Activated naive CD8-positive, alpha-beta T cell treated with anti-CD3 and anti-CD28 coated beads for 36 hours (primary cell): ENCODE results near the gene LRRC23. TPM values are rescaled to one million over a fixed set of nuclear protein-coding genes. Genes with fewer than 3 reads are reported as not detected.

Experiments
- DNase-seq: peaks from one replicate; pipeline ENCODE4 v3.0.0; 2021
- H3K27ac Mint-ChIP-seq: one replicate; pipeline ENCODE4 v1.8.0; 2022; ENCODE audit warnings: mild to moderate bottlenecking, moderate library complexity, mixed read lengths
- H3K27me3 Mint-ChIP-seq: one replicate; pipeline ENCODE4 v1.8.0; 2022; ENCODE audit warnings: mild to moderate bottlenecking, mixed read lengths
- H3K36me3 Mint-ChIP-seq: one replicate; pipeline ENCODE4 v1.8.0; 2021; ENCODE audit warnings: mild to moderate bottlenecking, mixed read lengths
- H3K4me1 Mint-ChIP-seq: one replicate; pipeline ENCODE4 v1.8.0; 2021; ENCODE audit warnings: mixed read lengths
- H3K4me3 Mint-ChIP-seq: one replicate; pipeline ENCODE4 v1.8.0; 2022; ENCODE audit warnings: mild to moderate bottlenecking, moderate library complexity, mixed read lengths
- H3K9me3 Mint-ChIP-seq: one replicate; pipeline ENCODE4 v1.8.0; 2022; ENCODE audit warnings: mixed read lengths
- total RNA-seq, 2 experiments: library from RNA; stranded (reverse); gene quantifications; one replicate each; pipeline ENCODE4 v1.2.3, GENCODE V29; 2021

The LRRC23 gene
- total RNA-seq, 2 experiments from 2014 or later: 3.0 to 4.1 TPM

GRCh38 chr12:6938353-6939190 lies 34.0 kb downstream of the LRRC23 start:
- peak overlapping the region; percentile 99 for H3K27ac Mint-ChIP-seq
- no peaks in the 10 kb centered on the region for H3K9me3 Mint-ChIP-seq
- peaks cover 38% of the 10 kb centered on the region for H3K36me3 Mint-ChIP-seq
- no peak for DNase-seq
- H3K27me3 Mint-ChIP-seq: no peaks in the 10 kb centered on the region
- peak overlapping the region; percentile 96 for H3K4me3 Mint-ChIP-seq
- peaks cover 51% of the 10 kb centered on the region for H3K4me1 Mint-ChIP-seq

- Mint-ChIP-seq H3K4me1 (peaks cover 48% of the 10 kb centered on the region), H3K9me3 (no peaks in the 10 kb centered on the region), H3K4me3 (peak overlapping the region; percentile 60)
Observed at GRCh38 chr12:6939191-6939540, 34.5 kb downstream of the LRRC23 start.

GRCh38 chr12:6941267-6941666 lies 36.6 kb downstream of the LRRC23 start:
- Mint-ChIP-seq H3K36me3 (peaks cover 30% of the 10 kb centered on the region), H3K9me3 (no peaks in the 10 kb centered on the region)

More at GRCh38 chr12:6939191-6939540, 34.5 kb downstream of the LRRC23 start:
- Mint-ChIP-seq H3K36me3 (peaks cover 35% of the 10 kb centered on the region), H3K27me3 (peaks cover 4% of the 10 kb centered on the region), H3K27ac (peak overlapping the region; percentile 99)
- no peak for DNase-seq

GRCh38 chr12:6941782-6942181 lies 37.2 kb downstream of the LRRC23 start:
- Mint-ChIP-seq H3K27me3 (peaks cover 4% of the 10 kb centered on the region), H3K27ac (no peak overlapping the region), H3K4me1 (peaks cover 39% of the 10 kb centered on the region), H3K36me3 (peaks cover 25% of the 10 kb centered on the region), H3K9me3 (no peaks in the 10 kb centered on the region), H3K4me3 (no peak overlapping the region)
- DNase-seq: no peak

More at GRCh38 chr12:6941267-6941666, 36.6 kb downstream of the LRRC23 start:
- Mint-ChIP-seq H3K27me3 (peaks cover 4% of the 10 kb centered on the region), H3K4me1 (peaks cover 43% of the 10 kb centered on the region), H3K4me3 (no peak overlapping the region), H3K27ac (no peak overlapping the region)
- DNase-seq: no peak

- H3K27ac Mint-ChIP-seq: peak overlapping the region; percentile 93
- peaks cover 4% of the 10 kb centered on the region for H3K27me3 Mint-ChIP-seq
- H3K4me1 Mint-ChIP-seq: peaks cover 41% of the 10 kb centered on the region
- no peak overlapping the region for H3K4me3 Mint-ChIP-seq
- peaks cover 22% of the 10 kb centered on the region for H3K36me3 Mint-ChIP-seq
- DNase-seq: no peak
- no peaks in the 10 kb centered on the region for H3K9me3 Mint-ChIP-seq
Observed at GRCh38 chr12:6942331-6942665, 37.7 kb downstream of the LRRC23 start.

- DNase-seq: peak; percentile 75
- peaks cover 50% of the 10 kb centered on the region for H3K4me1 Mint-ChIP-seq
Observed at GRCh38 chr12:6943389-6943721, 38.7 kb downstream of the LRRC23 start.

GRCh38 chr12:6943722-6944380 lies 39.2 kb downstream of the LRRC23 start, which contains the start of the genes C12orf57 and RNU7-1:
TSS of gene C12orf57 (plus strand) at chr12:6944022. CDS start at chr12:6944122, 100 bp downstream.
TSS of gene RNU7-1 (plus strand) at chr12:6943816.
- DNase-seq: peak; percentile 89
- Mint-ChIP-seq H3K4me3 (peak within 1 kb of the TSS; percentile 84), H3K27me3 (peaks cover 4% of the 10 kb centered on the region), H3K27ac (peak within 1 kb of the TSS; percentile 93), H3K36me3 (peaks cover 20% of the 10 kb centered on the region), H3K4me1 (peaks cover 53% of the 10 kb centered on the region), H3K9me3 (no peaks in the 10 kb centered on the region)

More at GRCh38 chr12:6943389-6943721, 38.7 kb downstream of the LRRC23 start:
- Mint-ChIP-seq H3K9me3 (no peaks in the 10 kb centered on the region), H3K27ac (peak overlapping the region; percentile 93), H3K36me3 (peaks cover 20% of the 10 kb centered on the region), H3K4me3 (peak overlapping the region; percentile 84), H3K27me3 (peaks cover 4% of the 10 kb centered on the region)

GRCh38 chr12:6944381-6945186 lies 40.0 kb downstream of the LRRC23 start:
- Mint-ChIP-seq H3K4me1 (peaks cover 54% of the 10 kb centered on the region), H3K27me3 (peaks cover 4% of the 10 kb centered on the region), H3K4me3 (peak overlapping the region; percentile 84), H3K36me3 (peaks cover 15% of the 10 kb centered on the region), H3K9me3 (no peaks in the 10 kb centered on the region), H3K27ac (peak overlapping the region; percentile 93)
- peak; percentile 90 for DNase-seq

GRCh38 chr12:6945613-6946012 lies 41.0 kb downstream of the LRRC23 start:
- Mint-ChIP-seq H3K36me3 (peaks cover 14% of the 10 kb centered on the region), H3K27me3 (peaks cover 4% of the 10 kb centered on the region), H3K27ac (peak overlapping the region; percentile 93), H3K4me1 (peaks cover 63% of the 10 kb centered on the region), H3K9me3 (no peaks in the 10 kb centered on the region), H3K4me3 (peak overlapping the region; percentile 84)
- DNase-seq: no peak

GRCh38 chr12:6946033-6946919 lies 41.7 kb downstream of the LRRC23 start:
- DNase-seq: peak; percentile 80
- H3K4me3 Mint-ChIP-seq: peak overlapping the region; percentile 84
- peaks cover 4% of the 10 kb centered on the region for H3K27me3 Mint-ChIP-seq
- peaks cover 65% of the 10 kb centered on the region for H3K4me1 Mint-ChIP-seq
- H3K27ac Mint-ChIP-seq: peak overlapping the region; percentile 93
- peaks cover 14% of the 10 kb centered on the region for H3K36me3 Mint-ChIP-seq
- no peaks in the 10 kb centered on the region for H3K9me3 Mint-ChIP-seq

- H3K9me3 Mint-ChIP-seq: no peaks in the 10 kb centered on the region
- no peak for DNase-seq
- peak overlapping the region; percentile 84 for H3K4me3 Mint-ChIP-seq
- peaks cover 65% of the 10 kb centered on the region for H3K4me1 Mint-ChIP-seq
- peaks cover 4% of the 10 kb centered on the region for H3K27me3 Mint-ChIP-seq
- H3K36me3 Mint-ChIP-seq: peaks cover 18% of the 10 kb centered on the region
- peak overlapping the region; percentile 93 for H3K27ac Mint-ChIP-seq
Observed at GRCh38 chr12:6946920-6947374, 42.3 kb downstream of the LRRC23 start.

- no peaks in the 10 kb centered on the region for H3K9me3 Mint-ChIP-seq
- no peak for DNase-seq
- H3K27ac Mint-ChIP-seq: peak overlapping the region; percentile 93
- H3K4me1 Mint-ChIP-seq: peaks cover 59% of the 10 kb centered on the region
- peaks cover 4% of the 10 kb centered on the region for H3K27me3 Mint-ChIP-seq
- H3K36me3 Mint-ChIP-seq: peaks cover 22% of the 10 kb centered on the region
- H3K4me3 Mint-ChIP-seq: peak overlapping the region; percentile 84
Observed at GRCh38 chr12:6947615-6948014, 43.0 kb downstream of the LRRC23 start.

GRCh38 chr12:6948873-6949594 lies 44.4 kb downstream of the LRRC23 start:
- peaks cover 5% of the 10 kb centered on the region for H3K27me3 Mint-ChIP-seq
- H3K9me3 Mint-ChIP-seq: no peaks in the 10 kb centered on the region
- peak overlapping the region; percentile 93 for H3K27ac Mint-ChIP-seq
- H3K4me1 Mint-ChIP-seq: peaks cover 61% of the 10 kb centered on the region
- peaks cover 36% of the 10 kb centered on the region for H3K36me3 Mint-ChIP-seq
- DNase-seq: no peak
- H3K4me3 Mint-ChIP-seq: peak overlapping the region; percentile 100
